Chondrocyte (in vitro differentiated cells): ENCODE measurements around the gene PAQR8. TPM values are rescaled to one million over a fixed set of nuclear protein-coding genes. Genes with fewer than 3 reads are reported as not detected.

Source experiments
- DNase-seq: peaks from one replicate; pipeline ENCODE4 v3.0.0; 2021; ENCODE audit warnings: mixed read lengths, low spot score
- H3K27ac Mint-ChIP-seq: one replicate; pipeline ENCODE4 v1.8.0; 2021; ENCODE audit warnings: mild to moderate bottlenecking, moderate library complexity, mixed read lengths; ENCODE audit not compliant: unreplicated experiment
- H3K27me3 Mint-ChIP-seq: 2 replicates; pipeline ENCODE4 v1.8.0; 2021; ENCODE audit warnings: low read depth, mixed read lengths
- H3K36me3 Mint-ChIP-seq: 2 replicates; pipeline ENCODE4 v1.8.0; 2021; ENCODE audit warnings: low read depth, mixed read lengths
- H3K4me1 Mint-ChIP-seq: 2 replicates; pipeline ENCODE4 v1.8.0; 2021; ENCODE audit warnings: low read depth, mild to moderate bottlenecking, mixed read lengths
- H3K4me3 Mint-ChIP-seq: one replicate; pipeline ENCODE4 v1.8.0; 2021; ENCODE audit warnings: mild to moderate bottlenecking, moderate library complexity, mixed read lengths; ENCODE audit not compliant: unreplicated experiment
- H3K9me3 Mint-ChIP-seq: 2 replicates; pipeline ENCODE4 v1.8.0; 2021; ENCODE audit warnings: low read depth, mixed read lengths
- total RNA-seq: library from RNA; stranded (reverse); gene quantifications from 3 replicates; pipeline ENCODE4 v1.2.1, GENCODE V29; 2021
- TF ChIP-seq, protein P1 (sequence below): fragments of 200-600 bp; sonication (generic); IDR thresholded peaks from 2 replicates; pipeline ENCODE4 v1.5.0; 2021; ENCODE audit warnings: antibody characterized with exemption, mild to moderate bottlenecking, moderate library complexity

The PAQR8 gene
- total RNA-seq, 1 donor from 2014 or later = 3.6 TPM

DNA sequence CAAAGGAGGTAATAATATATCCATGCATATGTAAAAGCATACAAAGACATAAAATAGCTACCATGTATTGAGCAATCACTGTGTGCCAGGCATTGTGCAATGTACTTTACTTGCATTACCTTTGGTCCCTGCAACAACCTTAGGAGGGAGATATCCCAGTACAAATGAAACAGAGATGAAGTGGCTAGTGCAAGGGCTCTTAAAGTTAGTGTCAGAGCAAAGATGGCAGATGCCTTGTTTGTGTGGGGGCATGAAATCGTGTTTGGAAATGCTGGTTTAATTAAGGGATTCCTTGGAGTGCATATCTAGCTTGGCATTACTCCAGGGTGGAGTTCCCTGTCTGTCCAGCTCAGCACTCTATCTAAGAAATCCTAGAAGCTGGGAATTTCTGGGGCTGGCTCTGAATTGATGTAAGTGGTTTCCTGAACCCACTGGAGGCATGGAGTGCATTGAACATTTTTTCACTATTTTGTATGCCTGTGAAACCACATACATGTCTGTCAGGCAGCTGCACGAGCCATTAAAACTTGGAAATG, 9.8 kb downstream of the PAQR8 start:
- H3K27me3 Mint-ChIP-seq = no peaks in the 10 kb centered on the region
- TF ChIP-seq, protein P1, sequence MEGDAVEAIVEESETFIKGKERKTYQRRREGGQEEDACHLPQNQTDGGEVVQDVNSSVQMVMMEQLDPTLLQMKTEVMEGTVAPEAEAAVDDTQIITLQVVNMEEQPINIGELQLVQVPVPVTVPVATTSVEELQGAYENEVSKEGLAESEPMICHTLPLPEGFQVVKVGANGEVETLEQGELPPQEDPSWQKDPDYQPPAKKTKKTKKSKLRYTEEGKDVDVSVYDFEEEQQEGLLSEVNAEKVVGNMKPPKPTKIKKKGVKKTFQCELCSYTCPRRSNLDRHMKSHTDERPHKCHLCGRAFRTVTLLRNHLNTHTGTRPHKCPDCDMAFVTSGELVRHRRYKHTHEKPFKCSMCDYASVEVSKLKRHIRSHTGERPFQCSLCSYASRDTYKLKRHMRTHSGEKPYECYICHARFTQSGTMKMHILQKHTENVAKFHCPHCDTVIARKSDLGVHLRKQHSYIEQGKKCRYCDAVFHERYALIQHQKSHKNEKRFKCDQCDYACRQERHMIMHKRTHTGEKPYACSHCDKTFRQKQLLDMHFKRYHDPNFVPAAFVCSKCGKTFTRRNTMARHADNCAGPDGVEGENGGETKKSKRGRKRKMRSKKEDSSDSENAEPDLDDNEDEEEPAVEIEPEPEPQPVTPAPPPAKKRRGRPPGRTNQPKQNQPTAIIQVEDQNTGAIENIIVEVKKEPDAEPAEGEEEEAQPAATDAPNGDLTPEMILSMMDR = no peak
- H3K36me3 Mint-ChIP-seq = peaks cover 5% of the 10 kb centered on the region
- DNase-seq = no peak
- H3K4me1 Mint-ChIP-seq = peaks cover 9% of the 10 kb centered on the region
- peaks cover 8% of the 10 kb centered on the region for H3K9me3 Mint-ChIP-seq
- H3K4me3 Mint-ChIP-seq = no peak overlapping the region
- H3K27ac Mint-ChIP-seq = no peak overlapping the region

GRCh38 chr6:52373151-52373690, 11.3 kb downstream of the PAQR8 start:
- H3K36me3 Mint-ChIP-seq = peaks cover 5% of the 10 kb centered on the region
- no peak overlapping the region for H3K27ac Mint-ChIP-seq
- H3K27me3 Mint-ChIP-seq = no peaks in the 10 kb centered on the region
- DNase-seq = no peak
- peaks cover 9% of the 10 kb centered on the region for H3K4me1 Mint-ChIP-seq
- no peak overlapping the region for H3K4me3 Mint-ChIP-seq
- TF ChIP-seq, protein P1 = no peak
- peaks cover 8% of the 10 kb centered on the region for H3K9me3 Mint-ChIP-seq

DNA sequence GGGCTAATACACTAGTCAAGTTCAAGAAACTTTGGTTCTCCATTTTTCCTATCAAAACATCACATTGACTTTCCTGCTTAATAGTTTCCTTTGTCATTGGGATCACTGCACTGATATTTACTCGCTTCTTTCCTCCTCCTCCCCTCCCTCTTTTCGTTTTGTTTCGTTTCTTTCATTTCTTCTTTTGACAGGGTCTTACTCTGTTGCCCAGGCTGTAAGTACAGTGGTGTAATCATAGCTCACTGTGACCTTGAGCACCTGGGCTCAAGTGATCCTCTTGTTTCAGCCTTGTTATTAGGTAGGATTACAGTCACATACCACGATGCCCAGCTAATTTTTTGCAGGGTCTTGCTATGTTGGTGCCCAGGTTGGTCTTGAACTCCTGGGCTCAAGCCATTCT, 12.3 kb downstream of the PAQR8 start:
- TF ChIP-seq, protein P1 = no peak
- Mint-ChIP-seq H3K27ac (no peak overlapping the region), H3K9me3 (peaks cover 8% of the 10 kb centered on the region), H3K4me1 (peaks cover 9% of the 10 kb centered on the region), H3K27me3 (no peaks in the 10 kb centered on the region), H3K36me3 (peaks cover 6% of the 10 kb centered on the region), H3K4me3 (no peak overlapping the region)
- no peak for DNase-seq

DNA sequence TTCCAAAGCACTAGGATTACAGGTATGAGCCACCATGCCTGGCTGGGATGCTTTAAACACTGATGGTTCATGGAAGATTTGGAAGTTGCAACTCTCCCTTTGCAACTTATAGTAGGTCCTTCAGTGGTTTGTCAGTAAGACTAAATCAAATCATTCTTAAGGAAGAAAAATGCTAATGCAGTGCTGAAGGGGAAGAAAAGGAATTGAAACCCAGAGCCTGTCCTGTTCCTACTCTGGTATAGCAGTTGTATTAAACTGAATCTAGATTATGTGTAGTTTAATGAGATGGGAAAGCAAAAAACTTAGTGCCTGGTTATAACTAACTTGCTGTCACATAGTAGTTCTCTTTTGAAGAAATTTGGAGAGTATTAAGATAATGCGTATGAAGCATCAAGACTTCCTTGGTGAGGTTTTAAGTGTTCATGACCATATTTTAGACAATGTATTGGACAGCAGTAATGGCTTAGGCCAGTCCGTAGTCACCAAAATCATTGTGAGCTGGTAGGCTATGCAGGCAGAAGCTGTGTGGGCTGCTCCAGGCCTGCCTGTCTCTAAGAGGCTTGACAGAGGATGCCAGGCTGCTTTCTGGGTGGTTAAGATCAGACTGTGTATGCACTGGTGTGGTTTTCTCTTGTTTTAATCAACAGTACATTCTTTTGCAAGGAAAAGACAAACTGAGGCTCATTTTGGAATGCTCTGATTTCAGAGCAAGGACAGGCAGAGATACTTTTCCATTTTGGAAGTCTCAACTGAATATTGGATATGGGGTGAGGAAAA, 14.0 kb downstream of the PAQR8 start:
- Mint-ChIP-seq H3K36me3 (peaks cover 6% of the 10 kb centered on the region), H3K4me3 (no peak overlapping the region), H3K4me1 (peaks cover 9% of the 10 kb centered on the region), H3K27me3 (no peaks in the 10 kb centered on the region), H3K9me3 (peaks cover 8% of the 10 kb centered on the region), H3K27ac (no peak overlapping the region)
- TF ChIP-seq, protein P1 = no peak
- no peak for DNase-seq

- no peak overlapping the region for H3K4me3 Mint-ChIP-seq
- no peaks in the 10 kb centered on the region for H3K27me3 Mint-ChIP-seq
- TF ChIP-seq, protein P1 = no peak
- H3K4me1 Mint-ChIP-seq = peaks cover 7% of the 10 kb centered on the region
- no peak overlapping the region for H3K27ac Mint-ChIP-seq
- peaks cover 8% of the 10 kb centered on the region for H3K9me3 Mint-ChIP-seq
- no peak for DNase-seq
- peaks cover 6% of the 10 kb centered on the region for H3K36me3 Mint-ChIP-seq
These were observed 14.8 kb downstream of the PAQR8 start for GRCh38 chr6:52376763-52377162.
